Measurements from ENCODE around the gene SLC35G2.

SLC35G2 gene

DNA sequence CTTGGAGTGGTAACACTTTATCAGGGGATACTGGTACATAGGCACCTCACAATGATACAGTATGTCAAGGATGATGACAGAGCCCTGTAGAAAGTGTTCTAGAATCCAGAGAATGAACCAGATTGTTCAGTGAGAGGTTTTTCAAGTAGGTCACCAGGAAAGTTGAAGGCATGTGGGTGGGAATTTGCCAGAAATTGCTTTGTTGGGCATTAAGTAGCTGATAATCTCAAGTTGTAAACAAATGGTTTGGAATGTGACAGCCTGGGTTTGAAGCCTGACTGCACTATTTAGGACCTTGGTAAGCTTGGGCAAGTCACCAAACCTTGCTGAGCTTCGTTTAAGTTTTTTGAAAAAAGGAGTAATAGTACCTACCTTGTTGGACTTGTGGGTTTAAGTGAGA is 12.5 kb downstream of the SLC35G2 start:
- no peak overlapping the region for H3K4me3 ChIP-seq (ENCODE audit: low read depth, low read length)
- DNase-seq (ENCODE audit: low read depth): no peak
- TF ChIP-seq, protein P1, sequence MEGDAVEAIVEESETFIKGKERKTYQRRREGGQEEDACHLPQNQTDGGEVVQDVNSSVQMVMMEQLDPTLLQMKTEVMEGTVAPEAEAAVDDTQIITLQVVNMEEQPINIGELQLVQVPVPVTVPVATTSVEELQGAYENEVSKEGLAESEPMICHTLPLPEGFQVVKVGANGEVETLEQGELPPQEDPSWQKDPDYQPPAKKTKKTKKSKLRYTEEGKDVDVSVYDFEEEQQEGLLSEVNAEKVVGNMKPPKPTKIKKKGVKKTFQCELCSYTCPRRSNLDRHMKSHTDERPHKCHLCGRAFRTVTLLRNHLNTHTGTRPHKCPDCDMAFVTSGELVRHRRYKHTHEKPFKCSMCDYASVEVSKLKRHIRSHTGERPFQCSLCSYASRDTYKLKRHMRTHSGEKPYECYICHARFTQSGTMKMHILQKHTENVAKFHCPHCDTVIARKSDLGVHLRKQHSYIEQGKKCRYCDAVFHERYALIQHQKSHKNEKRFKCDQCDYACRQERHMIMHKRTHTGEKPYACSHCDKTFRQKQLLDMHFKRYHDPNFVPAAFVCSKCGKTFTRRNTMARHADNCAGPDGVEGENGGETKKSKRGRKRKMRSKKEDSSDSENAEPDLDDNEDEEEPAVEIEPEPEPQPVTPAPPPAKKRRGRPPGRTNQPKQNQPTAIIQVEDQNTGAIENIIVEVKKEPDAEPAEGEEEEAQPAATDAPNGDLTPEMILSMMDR (IDR thresholded peaks at IDR 0.05; ENCODE audit: insufficient read depth, low read depth, low read length, missing control alignments): no peak

DNA sequence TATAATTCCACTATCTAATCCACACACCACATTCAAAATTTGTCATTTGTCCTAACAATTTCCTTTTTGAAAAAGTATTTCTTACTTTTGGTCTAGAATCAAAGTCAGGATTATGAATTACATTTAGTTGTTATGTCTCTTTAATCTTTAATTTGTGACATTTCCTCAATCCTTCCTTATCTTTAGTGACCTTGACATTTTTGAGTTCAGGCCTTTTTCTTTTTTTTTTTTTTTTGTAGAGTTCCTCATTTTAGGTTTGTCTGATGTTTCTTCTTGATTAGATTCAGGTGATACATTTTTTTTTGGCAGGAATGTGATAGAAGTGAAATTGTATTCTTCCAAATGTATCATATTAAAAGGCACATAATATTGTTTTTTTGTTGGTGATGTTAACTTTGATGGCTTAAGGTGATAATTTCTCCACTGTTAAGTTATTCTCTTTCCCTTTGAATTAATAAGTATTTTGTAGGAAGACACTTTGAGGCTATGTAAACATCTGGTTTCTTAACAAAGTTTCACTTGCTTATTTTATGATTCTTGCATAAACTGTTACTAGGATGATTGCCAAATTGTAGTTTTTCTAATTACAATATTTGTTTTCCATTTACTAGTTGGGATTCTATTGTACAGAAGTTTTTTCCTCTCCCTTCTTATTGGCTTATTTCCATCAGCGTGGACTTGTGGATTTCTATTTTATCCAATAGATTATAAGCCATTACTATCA is 16.3 kb downstream of the SLC35G2 start:
- no peak for DNase-seq (ENCODE audit: low read depth)
- TF ChIP-seq, protein P1 (IDR thresholded peaks at IDR 0.05; ENCODE audit: insufficient read depth, low read depth, low read length, missing control alignments): no peak
- H3K4me3 ChIP-seq (ENCODE audit: low read depth, low read length): no peak overlapping the region

DNA sequence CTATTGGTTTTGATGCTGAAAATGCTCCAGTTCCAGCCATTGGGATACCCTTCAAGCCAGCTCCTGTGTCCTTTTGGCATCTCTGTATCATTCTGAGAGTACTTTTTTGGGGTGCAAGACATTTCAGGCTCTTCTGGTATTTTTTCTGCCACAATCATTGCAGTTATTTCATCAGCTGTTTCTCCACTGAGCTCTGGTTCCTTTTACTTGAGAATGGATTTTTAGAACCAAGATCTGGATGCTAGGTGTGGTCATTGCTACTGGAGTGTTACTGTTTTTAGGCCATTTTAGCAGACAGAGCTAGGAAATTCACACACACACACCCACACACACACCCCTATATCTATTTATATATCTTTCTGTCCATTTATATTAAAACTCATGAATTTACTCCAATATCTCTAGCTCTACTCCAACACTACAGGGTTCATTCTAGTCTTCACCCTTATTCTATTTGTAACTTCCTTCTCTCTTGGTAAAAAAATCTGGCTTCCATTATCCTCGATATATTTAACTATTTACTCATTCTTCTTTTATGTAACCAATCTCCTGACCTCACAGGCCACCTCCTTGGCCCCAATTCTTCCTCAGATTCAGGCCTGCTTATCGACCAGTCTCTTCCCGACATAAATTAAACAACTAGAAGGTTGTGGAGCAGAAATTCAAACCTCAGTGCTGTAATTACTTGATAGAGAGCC is 17.0 kb downstream of the SLC35G2 start:
- no peak overlapping the region for H3K4me3 ChIP-seq (ENCODE audit: low read depth, low read length)
- TF ChIP-seq, protein P1 (IDR thresholded peaks at IDR 0.05; ENCODE audit: insufficient read depth, low read depth, low read length, missing control alignments): no peak
- no peak for DNase-seq (ENCODE audit: low read depth)

DNA sequence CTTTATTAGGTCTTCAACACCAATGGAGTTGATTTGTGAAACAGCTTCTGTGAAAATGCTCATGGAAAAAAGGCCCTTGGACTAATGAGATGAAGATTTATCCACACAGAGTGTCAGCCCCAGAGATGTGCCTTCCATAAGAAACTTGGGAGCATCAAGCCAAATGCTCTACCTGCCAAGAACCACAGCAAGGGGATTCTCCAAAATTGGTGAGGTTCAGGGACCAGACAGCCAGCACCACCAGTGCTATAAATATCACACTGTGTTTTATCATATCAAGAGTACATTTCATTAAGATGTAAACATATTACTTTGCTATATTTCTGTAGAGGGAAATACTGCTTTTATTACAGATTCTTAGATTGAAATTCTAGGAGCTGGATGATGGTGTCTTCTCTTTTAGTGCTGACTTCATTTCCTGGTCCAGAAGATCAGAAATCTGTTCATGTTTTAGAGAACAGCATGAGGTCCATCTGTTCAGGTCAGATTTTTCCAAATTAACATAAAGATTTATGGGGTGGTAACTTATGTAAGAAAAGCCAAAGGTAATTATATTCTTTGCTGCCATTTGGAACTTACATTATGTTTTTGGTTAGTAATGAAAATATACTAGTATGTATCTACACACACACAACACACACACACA is 17.7 kb downstream of the SLC35G2 start:
- H3K4me3 ChIP-seq (ENCODE audit: low read depth, low read length): no peak overlapping the region
- TF ChIP-seq, protein P1 (IDR thresholded peaks at IDR 0.05; ENCODE audit: insufficient read depth, low read depth, low read length, missing control alignments): no peak
- no peak for DNase-seq (ENCODE audit: low read depth)

DNA sequence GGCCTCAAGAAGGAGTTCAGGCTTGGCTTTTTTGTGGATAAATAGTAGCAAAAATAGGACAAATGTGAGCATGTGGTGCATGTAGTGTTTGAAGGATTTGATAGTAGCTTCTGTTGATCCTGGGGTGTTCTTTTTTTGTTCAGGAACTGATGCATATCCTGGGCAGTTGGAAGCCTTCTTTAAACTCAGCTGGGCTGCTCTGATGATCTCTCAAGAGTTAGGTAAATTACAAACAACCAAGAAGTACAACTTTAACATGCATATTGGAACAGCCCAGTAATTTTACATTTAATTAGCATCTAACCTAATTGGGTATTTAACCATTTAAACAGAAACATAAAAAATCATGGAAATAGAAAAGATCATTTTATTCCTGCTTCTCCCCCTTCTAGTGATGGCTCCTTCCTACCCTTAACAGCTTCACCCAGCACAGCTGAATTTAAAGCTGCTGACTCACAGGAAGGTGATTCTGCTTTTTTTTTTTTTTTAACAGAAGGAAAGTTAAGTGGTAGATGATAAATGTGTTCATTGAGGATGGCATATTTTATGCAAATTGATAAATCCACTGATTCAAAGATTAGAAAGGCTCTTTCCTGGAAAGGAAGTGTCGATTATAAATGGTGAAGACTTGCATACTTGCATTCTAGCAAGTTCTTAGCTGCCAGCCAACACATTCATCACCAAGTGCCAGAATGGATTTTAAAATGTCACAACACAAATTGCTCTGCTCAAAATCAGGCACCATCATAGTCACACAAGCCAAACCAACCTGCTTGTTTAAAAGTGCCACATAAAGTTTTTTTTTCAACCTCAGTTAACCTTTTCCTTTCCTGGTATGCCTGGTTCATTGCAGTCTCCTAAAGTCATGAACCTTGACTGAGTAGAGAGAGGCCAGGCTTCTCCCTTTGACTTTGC is 20.0 kb downstream of the SLC35G2 start:
- TF ChIP-seq, protein P1 (IDR thresholded peaks at IDR 0.05; ENCODE audit: insufficient read depth, low read depth, low read length, missing control alignments): no peak
- H3K4me3 ChIP-seq (ENCODE audit: low read depth, low read length): no peak overlapping the region
- no peak for DNase-seq (ENCODE audit: low read depth)

DNA sequence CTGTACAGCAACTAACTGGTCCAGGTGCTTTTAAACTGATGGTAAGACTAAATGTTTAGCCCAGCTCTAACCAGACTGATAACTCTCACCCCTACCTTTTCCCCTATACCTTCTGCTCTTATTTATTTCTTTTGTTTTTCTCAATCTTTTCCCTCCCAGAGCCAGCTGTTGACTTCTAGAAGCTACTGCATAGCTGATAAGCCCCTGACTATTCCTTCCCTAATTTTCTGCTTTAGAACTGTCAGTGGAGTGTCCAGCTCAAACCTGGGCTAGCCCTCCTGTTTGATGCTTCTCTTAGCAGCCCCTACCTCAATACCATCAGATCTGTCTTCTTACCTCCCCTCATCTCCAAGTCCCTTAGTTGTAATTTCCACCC is 20.6 kb downstream of the SLC35G2 start:
- no peak overlapping the region for H3K4me3 ChIP-seq (ENCODE audit: low read depth, low read length)
- no peak for DNase-seq (ENCODE audit: low read depth)
- TF ChIP-seq, protein P1 (IDR thresholded peaks at IDR 0.05; ENCODE audit: insufficient read depth, low read depth, low read length, missing control alignments): no peak
